NCI-H2227 treated with DMSO at 0.1 percent for 48 hours (cell line): ENCODE measurements around the gene ENTR1.

Experiments
- DNase-seq: peaks from one replicate; lab custom pipeline; 2025; lab: John Stamatoyannopoulos, UW

Gene ENTR1

GRCh38 chr9:136396219-136396515 lies 14.2 kb downstream of the ENTR1 start:
- no peak for DNase-seq

GRCh38 chr9:136395345-136396218 lies 14.8 kb downstream of the ENTR1 start:
- no peak for DNase-seq

- DNase-seq: no peak
Observed at GRCh38 chr9:136395020-136395340, 15.4 kb downstream of the ENTR1 start.

- no peak for DNase-seq
Observed at GRCh38 chr9:136394312-136395019, 15.9 kb downstream of the ENTR1 start.

- no peak for DNase-seq
Observed at GRCh38 chr9:136393531-136393930, 16.9 kb downstream of the ENTR1 start.

- DNase-seq: no peak
Observed at GRCh38 chr9:136392538-136393449, 17.6 kb downstream of the ENTR1 start.

GRCh38 chr9:136391737-136392537 lies 18.5 kb downstream of the ENTR1 start:
- no peak for DNase-seq

- no peak for DNase-seq
Observed at GRCh38 chr9:136389396-136389795, 21.0 kb downstream of the ENTR1 start.

- DNase-seq: no peak
Observed at GRCh38 chr9:136387217-136387616, 23.2 kb downstream of the ENTR1 start.

- DNase-seq: no peak
Observed at GRCh38 chr9:136386018-136386417, 24.4 kb downstream of the ENTR1 start.

GRCh38 chr9:136385015-136385414 lies 25.4 kb downstream of the ENTR1 start:
- DNase-seq: no peak

- DNase-seq: no peak
Observed at GRCh38 chr9:136383436-136383835, 27.0 kb downstream of the ENTR1 start.

- no peak for DNase-seq
Observed at GRCh38 chr9:136381966-136382513, 28.4 kb downstream of the ENTR1 start.

GRCh38 chr9:136381311-136381710 lies 29.1 kb downstream of the ENTR1 start:
- no peak for DNase-seq

GRCh38 chr9:136380381-136380780 lies 30.0 kb downstream of the ENTR1 start:
- no peak for DNase-seq

- no peak for DNase-seq
Observed at GRCh38 chr9:136379891-136380290, 30.5 kb downstream of the ENTR1 start.

- DNase-seq: no peak
Observed at GRCh38 chr9:136379401-136379800, 31.0 kb downstream of the ENTR1 start.

- no peak for DNase-seq
Observed at GRCh38 chr9:136379003-136379287, 31.5 kb downstream of the ENTR1 start.

GRCh38 chr9:136378170-136379002 lies 32.0 kb downstream of the ENTR1 start:
- no peak for DNase-seq

GRCh38 chr9:136377341-136378169 lies 32.9 kb downstream of the ENTR1 start:
- DNase-seq: no peak
